HG02610 (cell line): ENCODE results near the gene AOPEP.

Experiments used
- ATAC-seq: cut with Tn5 transposase; IDR thresholded peaks from one replicate; pipeline ENCODE4 v1.9.1; 2021; ENCODE audit warnings: mild to moderate bottlenecking, moderate library complexity; ENCODE audit not compliant: unreplicated experiment

The AOPEP gene

GRCh38 chr9:95090023-95090791 lies 363.7 kb downstream of the AOPEP start:
- no peak for ATAC-seq

GRCh38 chr9:95090871-95091577 lies 364.5 kb downstream of the AOPEP start:
- ATAC-seq: no peak

GRCh38 chr9:95091601-95092261 lies 365.2 kb downstream of the AOPEP start:
- ATAC-seq: no peak

GRCh38 chr9:95092262-95093072 lies 366.0 kb downstream of the AOPEP start:
- no peak for ATAC-seq

GRCh38 chr9:95093586-95093985 lies 367.1 kb downstream of the AOPEP start:
- ATAC-seq: no peak

- ATAC-seq: no peak
Observed at GRCh38 chr9:95094002-95094401, 367.5 kb downstream of the AOPEP start.

GRCh38 chr9:95095641-95096355 lies 369.3 kb downstream of the AOPEP start:
- ATAC-seq: no peak

- ATAC-seq: no peak
Observed at GRCh38 chr9:95096381-95096780, 369.9 kb downstream of the AOPEP start.

- ATAC-seq: no peak
Observed at GRCh38 chr9:95096807-95097206, 370.3 kb downstream of the AOPEP start.

GRCh38 chr9:95097279-95097678 lies 370.8 kb downstream of the AOPEP start:
- no peak for ATAC-seq

GRCh38 chr9:95098391-95098921 lies 372.0 kb downstream of the AOPEP start:
- no peak for ATAC-seq

- no peak for ATAC-seq
Observed at GRCh38 chr9:95099321-95100070, 373.0 kb downstream of the AOPEP start.

- ATAC-seq: no peak
Observed at GRCh38 chr9:95100071-95100627, 373.6 kb downstream of the AOPEP start.

GRCh38 chr9:95101326-95101725 lies 374.8 kb downstream of the AOPEP start:
- ATAC-seq: no peak

GRCh38 chr9:95102001-95102433 lies 375.5 kb downstream of the AOPEP start:
- no peak for ATAC-seq

GRCh38 chr9:95102572-95102971 lies 376.1 kb downstream of the AOPEP start:
- no peak for ATAC-seq

GRCh38 chr9:95103281-95103771 lies 376.8 kb downstream of the AOPEP start:
- ATAC-seq: no peak

GRCh38 chr9:95103871-95104580 lies 377.5 kb downstream of the AOPEP start:
- no peak for ATAC-seq
